ENCODE results near the gene SHISA5.

SHISA5 gene

DNA sequence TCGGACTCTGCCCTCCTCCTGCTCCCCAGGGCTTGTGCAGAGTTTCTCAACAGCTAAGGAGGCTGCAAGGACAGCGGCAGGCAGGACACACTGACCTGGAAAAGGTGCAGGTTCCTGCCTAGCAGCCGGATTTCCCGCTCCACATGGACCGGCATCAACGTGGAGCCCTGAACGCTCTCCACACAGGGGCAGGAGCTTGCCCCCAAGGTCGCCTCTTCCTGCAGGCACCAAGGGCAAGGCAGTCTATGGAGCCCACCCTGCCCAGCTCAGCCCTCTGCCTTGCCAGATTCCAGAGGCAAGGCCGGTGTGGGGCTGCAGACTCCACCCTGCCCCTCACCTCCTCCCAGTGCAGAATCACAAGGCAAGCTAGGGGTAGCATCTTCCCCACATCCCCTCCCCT, 84.8 kb downstream of the SHISA5 start:
- no peak for DNase-seq

DNA sequence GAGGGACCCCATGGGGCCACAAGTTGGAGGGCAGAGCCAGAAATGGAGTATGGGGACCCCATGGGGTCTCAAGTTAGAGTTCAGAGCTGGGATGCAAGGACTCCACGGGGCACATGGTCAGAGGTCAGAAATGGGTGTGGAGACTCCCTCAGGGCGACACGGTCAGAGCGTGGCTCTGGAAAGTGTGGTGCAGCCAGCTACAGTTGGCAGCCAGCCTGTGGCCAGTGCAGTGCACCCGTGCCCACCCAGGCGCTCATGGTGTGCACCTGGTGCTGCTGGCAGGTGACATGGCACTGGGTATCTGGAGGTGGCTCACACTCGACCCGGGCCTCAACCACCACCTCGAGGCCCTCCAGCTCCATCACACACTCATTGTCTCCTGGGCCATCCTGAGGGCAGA, 85.3 kb downstream of the SHISA5 start:
- DNase-seq = no peak

DNA sequence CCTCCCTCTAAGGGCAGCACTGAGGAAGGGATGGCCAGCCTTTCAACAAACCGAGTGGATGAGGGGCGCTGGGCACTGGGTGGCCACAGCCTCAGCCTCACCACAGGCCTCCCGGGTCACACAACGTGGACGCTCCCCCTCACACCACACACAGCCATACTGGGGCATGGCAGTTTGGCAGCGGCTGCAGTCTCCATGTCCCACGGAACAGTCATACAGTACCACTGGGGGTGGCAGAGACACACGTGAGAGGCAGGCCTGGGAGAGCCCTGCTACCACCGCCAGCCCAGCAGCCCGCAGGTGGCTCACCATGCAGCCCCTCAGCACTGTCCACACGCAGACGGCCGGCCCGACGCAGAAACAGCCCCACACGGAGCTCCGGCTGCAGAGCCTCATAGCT, 85.8 kb downstream of the SHISA5 start:
- no peak for DNase-seq

Measured in anterior cingulate cortex (tissue), 58 donors.